Measurements from ENCODE around the gene NAA38. TPM values are rescaled to one million over a fixed set of nuclear protein-coding genes. Genes with fewer than 3 reads are reported as not detected.

The NAA38 gene
- total and polyA plus RNA-seq, 9 donors = 4.6 to 82.8 (median 54.6) TPM

DNA sequence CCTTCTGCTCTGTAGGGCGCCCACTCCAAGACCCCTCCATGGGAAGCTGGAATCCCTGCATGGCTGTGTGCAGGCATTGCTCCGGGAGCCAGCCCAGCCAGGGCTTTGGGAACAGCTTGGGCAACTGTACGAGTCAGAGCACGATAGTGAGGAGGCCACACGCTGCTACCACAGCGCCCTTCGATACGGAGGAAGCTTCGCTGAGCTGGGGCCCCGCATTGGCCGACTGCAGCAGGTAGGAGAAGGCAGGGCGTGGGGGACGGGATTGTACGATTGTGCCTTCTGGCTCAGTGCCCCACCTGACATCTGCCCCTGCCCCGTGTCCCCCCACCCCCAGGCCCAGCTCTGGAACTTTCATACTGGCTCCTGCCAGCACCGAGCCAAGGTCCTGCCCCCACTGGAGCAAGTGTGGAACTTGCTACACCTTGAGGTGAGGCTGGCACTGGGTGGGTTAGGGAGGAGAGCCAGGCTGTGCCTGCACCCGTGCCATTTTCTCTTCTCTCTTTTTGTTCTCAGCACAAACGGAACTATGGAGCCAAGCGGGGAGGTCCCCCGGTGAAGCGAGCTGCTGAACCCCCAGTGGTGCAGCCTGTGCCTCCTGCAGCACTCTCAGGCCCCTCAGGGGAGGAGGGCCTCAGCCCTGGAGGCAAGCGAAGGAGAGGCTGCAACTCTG lies 11.2 kb downstream of the NAA38 start:
- TF ChIP-seq POLR2A (IDR thresholded peaks at IDR 0.05) = no peak
- TF ChIP-seq, protein P1, sequence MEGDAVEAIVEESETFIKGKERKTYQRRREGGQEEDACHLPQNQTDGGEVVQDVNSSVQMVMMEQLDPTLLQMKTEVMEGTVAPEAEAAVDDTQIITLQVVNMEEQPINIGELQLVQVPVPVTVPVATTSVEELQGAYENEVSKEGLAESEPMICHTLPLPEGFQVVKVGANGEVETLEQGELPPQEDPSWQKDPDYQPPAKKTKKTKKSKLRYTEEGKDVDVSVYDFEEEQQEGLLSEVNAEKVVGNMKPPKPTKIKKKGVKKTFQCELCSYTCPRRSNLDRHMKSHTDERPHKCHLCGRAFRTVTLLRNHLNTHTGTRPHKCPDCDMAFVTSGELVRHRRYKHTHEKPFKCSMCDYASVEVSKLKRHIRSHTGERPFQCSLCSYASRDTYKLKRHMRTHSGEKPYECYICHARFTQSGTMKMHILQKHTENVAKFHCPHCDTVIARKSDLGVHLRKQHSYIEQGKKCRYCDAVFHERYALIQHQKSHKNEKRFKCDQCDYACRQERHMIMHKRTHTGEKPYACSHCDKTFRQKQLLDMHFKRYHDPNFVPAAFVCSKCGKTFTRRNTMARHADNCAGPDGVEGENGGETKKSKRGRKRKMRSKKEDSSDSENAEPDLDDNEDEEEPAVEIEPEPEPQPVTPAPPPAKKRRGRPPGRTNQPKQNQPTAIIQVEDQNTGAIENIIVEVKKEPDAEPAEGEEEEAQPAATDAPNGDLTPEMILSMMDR (IDR thresholded peaks at IDR 0.05) = no peak
- no peak for TF ChIP-seq EP300 (IDR thresholded peaks at IDR 0.05)
- Histone ChIP-seq H3K27me3 (no peaks in the 10 kb centered on the region), H3K36me3 (no peaks in the 10 kb centered on the region), H3K9me3 (no peaks in the 10 kb centered on the region), H3K4me1 (ENCODE audit: insufficient read depth) (peaks cover 6% of the 10 kb centered on the region), H3K27ac (no peak overlapping the region), H3K4me3 (no peak overlapping the region)
- peak in 3 of 5 donors; percentile 44 to 52 (median 46) for DNase-seq
- WGBS, 3 donors = 74 to 87% (median 81%) methylated on average over 14 to 22 of the region's 22 CpGs
- intact Hi-C loops (cut with DNase I) = loop anchor here in 1 of 4 donors (10.0 kb wide), 1 partner anchor 309 kb away; the partner anchor contains the start of gene PER1

DNA sequence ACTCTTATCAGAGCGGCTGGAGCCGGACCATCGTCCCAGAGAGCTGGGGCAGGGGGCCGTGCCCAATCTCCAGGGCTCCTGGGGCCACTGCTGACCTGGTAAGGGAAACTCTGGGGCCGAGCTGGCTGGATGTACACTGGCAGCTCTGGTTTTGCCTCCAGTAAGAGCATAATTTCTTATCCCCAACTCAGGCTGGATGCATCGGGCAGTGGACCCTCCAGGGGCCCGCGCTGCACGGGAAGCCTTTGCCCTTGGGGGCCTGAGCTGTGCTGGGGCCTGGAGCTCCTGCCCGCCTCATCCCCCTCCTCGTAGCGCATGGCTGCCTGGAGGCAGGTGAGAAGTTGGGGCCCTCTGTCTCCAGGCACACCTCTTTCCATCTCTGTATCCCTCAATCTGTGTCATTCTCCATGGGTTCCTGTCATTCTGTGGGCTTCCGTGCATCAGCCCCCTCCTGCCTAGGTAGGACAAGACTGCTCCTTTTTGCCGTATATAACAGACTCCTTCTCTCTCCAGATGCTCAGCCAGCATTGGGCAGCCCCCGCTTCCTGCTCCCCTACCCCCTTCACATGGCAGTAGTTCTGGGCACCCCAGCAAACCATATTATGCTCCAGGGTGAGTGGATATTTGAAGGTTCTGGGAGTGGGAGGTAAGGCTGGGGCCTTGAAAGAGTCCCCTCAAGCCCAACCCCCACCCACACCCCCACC lies 11.8 kb downstream of the NAA38 start:
- Histone ChIP-seq H3K36me3 (no peaks in the 10 kb centered on the region), H3K4me1 (ENCODE audit: insufficient read depth) (peaks cover 8% of the 10 kb centered on the region), H3K27ac (peak overlapping the region; percentile 86 to 90), H3K4me3 (peak overlapping the region; percentile 83), H3K27me3 (no peaks in the 10 kb centered on the region), H3K9me3 (no peaks in the 10 kb centered on the region)
- DNase-seq = peak in 3 of 5 donors; percentile 23 to 45 (median 38)
- intact Hi-C loops (cut with DNase I) = loop anchor here in 1 of 4 donors (10.0 kb wide), 1 partner anchor 309 kb away; the partner anchor contains the start of gene PER1
- 62 to 70% (median 65%) methylated on average over 15 of the region's 15 CpGs for WGBS, 3 donors
- no peak for TF ChIP-seq POLR2A (IDR thresholded peaks at IDR 0.05)
- TF ChIP-seq EP300 (IDR thresholded peaks at IDR 0.05) = no peak
- TF ChIP-seq, protein P1 (IDR thresholded peaks at IDR 0.05) = no peak

DNA sequence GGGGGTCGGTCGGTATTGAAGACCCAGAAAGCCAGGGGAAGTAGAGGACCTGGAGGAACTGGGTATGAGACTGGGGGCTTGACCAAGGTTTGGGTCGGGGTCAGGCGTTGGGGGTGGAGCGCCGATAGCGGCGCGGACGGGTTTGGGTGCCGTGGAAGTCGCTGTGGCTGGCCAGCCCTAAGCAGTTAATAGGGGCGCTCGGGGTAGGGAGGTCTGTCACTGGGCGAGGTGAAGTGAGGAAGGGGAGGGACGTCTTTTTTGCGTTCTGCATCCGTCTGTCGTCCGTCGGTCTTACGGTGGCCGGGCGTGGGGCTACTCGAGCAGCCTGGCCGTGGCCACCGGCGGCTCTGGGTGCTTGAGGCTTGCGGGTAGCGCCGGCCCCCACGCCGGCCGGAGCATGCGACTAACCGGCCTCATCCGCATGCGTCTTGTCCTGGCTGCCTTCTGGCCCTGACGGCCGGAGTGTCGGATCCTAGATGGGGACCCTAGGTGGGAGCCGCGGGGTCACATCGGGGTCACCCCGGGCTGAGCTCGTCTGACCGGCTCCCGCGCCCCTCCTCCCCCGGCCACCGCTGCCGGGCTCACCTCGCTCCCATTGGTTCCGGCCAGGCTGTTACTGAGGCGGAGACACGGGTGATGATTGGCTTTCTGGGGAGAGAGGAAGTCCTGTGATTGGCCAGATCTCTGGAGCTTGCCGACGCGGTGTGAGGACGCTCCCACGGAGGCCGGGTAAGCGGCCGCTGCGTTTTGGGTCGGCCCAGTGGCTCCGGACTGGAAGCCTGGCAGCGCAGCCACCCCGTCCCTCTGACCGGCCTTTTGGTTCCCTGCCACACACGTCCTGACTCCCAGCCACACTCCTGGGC lies 12.8 kb downstream of the NAA38 start:
- no peaks in the 10 kb centered on the region for H3K36me3 ChIP-seq
- DNase-seq = peak; percentile 82 to 90 (median 87)
- 0 to 1% (median 1%) methylated on average over 51 to 71 of the region's 71 CpGs for WGBS, 3 donors
- intact Hi-C loops (cut with DNase I) = loop anchor here in 1 of 4 donors (10.0 kb wide), 1 partner anchor 310 kb away; the partner anchor contains the start of gene PER1
- TF ChIP-seq POLR2A (IDR thresholded peaks at IDR 0.05) (peak; percentile 71), EP300 (IDR thresholded peaks at IDR 0.05) (no peak)
- TF ChIP-seq, protein P1 (IDR thresholded peaks at IDR 0.05) = no peak
- no peaks in the 10 kb centered on the region for H3K27me3 ChIP-seq
- H3K4me3 ChIP-seq = peak overlapping the region; percentile 83
- peak overlapping the region; percentile 86 to 90 for H3K27ac ChIP-seq
- no peaks in the 10 kb centered on the region for H3K9me3 ChIP-seq
- H3K4me1 ChIP-seq (ENCODE audit: insufficient read depth) = peaks cover 9% of the 10 kb centered on the region

Data from ovary (tissue), 9 donors.